SK-N-MC (cell line): Measurements from ENCODE around the gene RNASEH1.

Experiments
- DNase-seq: peaks from one replicate; pipeline ENCODE4 v3.0.0-alpha.2; 2011; ENCODE audit warnings: low read depth, low spot score
- H3K27ac ChIP-seq: fragments of 200-600 bp; sonication (generic); 2 replicates; pipeline ENCODE4 v1.5.1; 2016; ENCODE audit warnings: mixed run types
- H3K36me3 ChIP-seq: fragments of 200-600 bp; sonication (generic); 2 replicates; pipeline ENCODE4 v1.6.1; 2017; ENCODE audit warnings: antibody characterized with exemption, low read length, mixed read lengths; ENCODE audit not compliant: insufficient read depth
- H3K4me3 ChIP-seq: fragments of 200-600 bp; sonication (generic); 2 replicates; pipeline ENCODE4 v1.5.1; 2016
- H3K9ac ChIP-seq: fragments of 200-600 bp; sonication (generic); 2 replicates; pipeline ENCODE4 v1.8.0; 2017; ENCODE audit warnings: mixed run types, mixed read lengths; ENCODE audit not compliant: insufficient read length
- H3K9me3 ChIP-seq: fragments of 200-600 bp; sonication (generic); 2 replicates; pipeline ENCODE4 v1.6.1; 2017; ENCODE audit warnings: low read depth, mild to moderate bottlenecking, antibody characterized with exemption, low read length, moderate library complexity, mixed read lengths
- EZH2 ChIP-seq: fragments of 200-600 bp; sonication (generic); IDR thresholded peaks from one replicate; pipeline ENCODE4 v1.6.1; 2017; ENCODE audit warnings: antibody characterized with exemption
- FOXP2 ChIP-seq: optimal IDR thresholded peaks from 2 replicates; pipeline ENCODE3; 2011; ENCODE audit warnings: mild to moderate bottlenecking, moderate library complexity; ENCODE audit not compliant: insufficient read depth; ENCODE audit errors: extremely low read length, control extremely low read depth
- POLR2AphosphoS5 ChIP-seq: IDR thresholded peaks from 2 replicates; pipeline ENCODE4 v1.6.1; 2012; ENCODE audit warnings: mild to moderate bottlenecking, low read depth, low read length, borderline replicate concordance

Gene RNASEH1

GRCh38 chr2:3558205-3559014 is at the start of gene RNASEH1:
RNASEH1 (minus strand) TSS chr2:3558333; CDS start chr2:3558260, 73 bp downstream.
- DNase-seq: peak; percentile 64
- Histone ChIP-seq H3K36me3 (peaks cover 36% of the 10 kb centered on the region), H3K9ac (peak within 1 kb of the TSS; percentile 98), H3K4me3 (peak within 1 kb of the TSS; percentile 96), H3K27ac (peak within 1 kb of the TSS; percentile 79), H3K9me3 (no peaks in the 10 kb centered on the region)
- TF ChIP-seq FOXP2 (no peak), POLR2AphosphoS5 (peak; percentile 93)

GRCh38 chr2:3606370-3607201 is 48.5 kb upstream of the RNASEH1 start:
- no peaks in the 10 kb centered on the region for H3K9me3 ChIP-seq
- no peak for DNase-seq
- H3K9ac ChIP-seq: no peak overlapping the region
- no peak overlapping the region for H3K4me3 ChIP-seq
- TF ChIP-seq FOXP2 (no peak), EZH2 (no peak), POLR2AphosphoS5 (no peak)
- peak overlapping the region; percentile 93; the same call in 1 of the 2 replicates for H3K27ac ChIP-seq
- H3K36me3 ChIP-seq: no peaks in the 10 kb centered on the region

DNA sequence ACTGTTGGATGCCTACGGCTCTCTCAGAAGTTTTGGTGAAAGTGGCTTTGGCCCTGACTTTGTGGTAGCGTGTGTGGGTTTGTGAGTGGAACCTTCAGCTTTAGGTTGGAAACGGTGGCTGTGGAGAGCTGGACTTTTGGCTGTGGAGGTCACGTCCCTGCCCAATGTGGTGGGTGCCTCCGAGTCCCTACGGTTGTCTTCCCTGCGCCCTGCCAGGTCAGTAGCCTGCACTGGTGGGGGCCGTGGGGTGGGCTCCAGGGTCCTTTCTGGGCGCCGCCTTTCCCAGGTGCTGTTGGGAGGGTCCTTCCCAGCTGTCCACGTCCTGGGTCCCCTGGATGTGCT is 47.9 kb upstream of the RNASEH1 start:
- no peaks in the 10 kb centered on the region for H3K36me3 ChIP-seq
- H3K9ac ChIP-seq: peak overlapping the region; percentile 32
- peak overlapping the region; percentile 93 for H3K27ac ChIP-seq
- DNase-seq: no peak
- TF ChIP-seq FOXP2: no peak
- TF ChIP-seq EZH2: no peak
- TF ChIP-seq POLR2AphosphoS5: no peak
- H3K9me3 ChIP-seq: no peaks in the 10 kb centered on the region
- H3K4me3 ChIP-seq: no peak overlapping the region

GRCh38 chr2:3604991-3605961 is 47.1 kb upstream of the RNASEH1 start:
- peak; percentile 24 for DNase-seq
- Histone ChIP-seq H3K4me3 (peak overlapping the region; percentile 64), H3K27ac (peak overlapping the region; percentile 93), H3K9me3 (no peaks in the 10 kb centered on the region), H3K9ac (peak overlapping the region; percentile 76), H3K36me3 (no peaks in the 10 kb centered on the region)
- no peak for TF ChIP-seq EZH2
- no peak for TF ChIP-seq FOXP2
- TF ChIP-seq POLR2AphosphoS5: no peak

GRCh38 chr2:3604207-3604877 is 46.2 kb upstream of the RNASEH1 start:
- Histone ChIP-seq H3K4me3 (no peak overlapping the region; the same call in 1 of the 2 replicates), H3K9ac (peak overlapping the region; percentile 76), H3K27ac (peak overlapping the region; percentile 91), H3K36me3 (no peaks in the 10 kb centered on the region), H3K9me3 (no peaks in the 10 kb centered on the region)
- DNase-seq: no peak
- TF ChIP-seq EZH2 (no peak), POLR2AphosphoS5 (no peak), FOXP2 (no peak)

- H3K9ac ChIP-seq: no peak overlapping the region
- no peak overlapping the region for H3K27ac ChIP-seq
- no peak for DNase-seq
- no peaks in the 10 kb centered on the region for H3K9me3 ChIP-seq
- H3K36me3 ChIP-seq: no peaks in the 10 kb centered on the region
- H3K4me3 ChIP-seq: no peak overlapping the region
- TF ChIP-seq EZH2 (no peak), FOXP2 (no peak)
These were observed 45.5 kb upstream of the RNASEH1 start for GRCh38 chr2:3603536-3604206.
